Inferior parietal cortex (tissue), 1 donor: ENCODE data around the gene PLXNA4.

Experiments used
- DNase-seq: peaks from one replicate; pipeline ENCODE4 v3.0.0-alpha.2; 2016; ENCODE audit errors: extremely low spot score

Gene PLXNA4

DNA sequence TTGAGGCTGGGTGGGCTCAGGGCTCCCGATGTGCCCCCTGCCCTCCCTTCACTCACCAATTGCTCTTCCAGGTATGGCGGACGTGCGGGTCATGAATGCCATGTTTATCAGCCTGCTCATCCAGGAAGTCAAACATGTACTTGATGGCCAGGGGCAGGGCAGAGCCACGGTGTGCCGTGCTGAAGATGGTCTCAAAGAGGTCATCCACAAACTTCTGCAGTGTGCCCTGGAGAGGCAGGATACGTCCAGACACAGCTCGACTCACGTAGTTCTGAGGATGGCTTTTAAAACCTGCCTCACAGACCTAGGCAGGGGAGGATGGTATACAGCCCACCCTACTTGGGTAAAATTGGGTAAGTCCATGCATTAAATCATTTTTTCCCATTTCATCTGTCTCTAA, 431.2 kb downstream of the PLXNA4 start:
- no peak for DNase-seq

DNA sequence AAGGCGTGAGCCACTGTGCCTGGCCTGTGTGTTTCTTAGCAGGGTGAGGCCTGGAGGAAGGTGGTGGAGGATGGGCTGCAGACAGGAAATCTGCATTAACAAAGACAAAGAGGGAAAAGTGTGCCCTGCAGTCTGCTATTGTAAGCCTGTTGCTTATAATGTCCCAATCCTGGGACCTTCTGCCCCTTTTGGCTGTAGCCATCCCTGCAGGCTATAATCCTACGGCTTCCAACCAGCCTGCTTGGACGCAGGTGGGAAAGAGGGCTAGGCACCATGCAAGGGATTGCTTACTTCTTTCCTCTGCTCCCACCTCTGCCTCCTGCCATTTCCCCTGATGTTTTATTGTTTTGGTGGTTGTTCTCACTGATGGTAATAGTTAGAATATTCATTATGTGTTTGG, 434.3 kb downstream of the PLXNA4 start:
- no peak for DNase-seq

DNA sequence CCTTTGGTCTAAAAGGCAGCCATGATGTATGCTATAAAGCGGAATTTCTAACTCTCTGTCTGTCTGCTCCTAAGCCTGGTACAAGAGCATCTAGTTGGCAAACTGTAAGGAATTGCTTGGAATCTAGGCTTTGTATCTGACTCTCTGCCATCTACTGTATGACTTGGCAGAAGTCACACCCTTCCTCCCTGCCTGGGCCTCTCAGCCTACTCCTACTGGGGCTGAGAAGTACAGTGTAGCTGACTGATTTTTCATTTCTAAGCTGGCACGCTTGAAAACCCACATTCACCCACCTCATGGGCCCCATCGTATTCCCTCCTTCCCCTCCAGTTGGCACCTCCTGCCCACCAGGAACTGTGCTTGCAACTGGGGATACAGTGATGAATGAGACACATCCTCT, 435.2 kb downstream of the PLXNA4 start:
- no peak for DNase-seq

DNA sequence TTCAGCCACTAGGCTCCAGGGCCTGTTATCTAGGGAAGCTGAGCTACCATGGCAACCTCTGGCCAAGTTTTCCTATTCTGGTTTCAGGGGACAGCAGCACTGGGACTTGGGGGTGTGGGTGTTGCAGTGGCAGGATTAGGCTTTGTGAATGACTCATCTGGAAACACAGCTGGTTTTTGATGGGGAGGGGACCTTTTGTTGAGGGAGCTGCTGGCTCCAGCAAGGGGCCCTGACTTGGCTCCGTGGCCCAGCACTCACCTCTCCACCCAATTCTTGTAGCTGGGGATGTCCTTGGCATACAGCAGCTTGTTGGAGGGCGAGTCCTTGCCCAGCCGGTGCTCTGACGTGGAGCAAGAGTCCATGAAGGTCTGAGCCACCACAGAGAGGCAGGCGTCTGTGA, 435.9 kb downstream of the PLXNA4 start:
- no peak for DNase-seq

DNA sequence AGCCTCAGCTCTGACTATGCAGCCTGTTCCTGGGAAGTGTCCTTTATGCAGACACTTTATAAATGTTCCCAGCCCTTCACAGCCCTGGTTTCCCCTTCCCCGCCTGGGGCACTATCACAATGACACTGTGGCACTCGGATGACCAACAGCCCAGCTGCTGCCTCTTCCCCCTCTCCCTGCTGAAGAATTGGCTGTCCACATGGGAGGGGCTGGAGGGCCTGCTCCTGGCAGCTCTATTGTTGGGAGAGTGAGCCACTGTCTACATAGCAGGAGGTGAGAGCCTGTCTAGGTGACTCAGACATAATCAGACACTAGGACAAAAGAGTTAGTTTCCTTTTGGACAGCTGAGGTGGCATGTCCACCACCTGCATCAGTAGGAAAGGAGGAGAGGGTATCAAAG, 437.5 kb downstream of the PLXNA4 start:
- no peak for DNase-seq

DNA sequence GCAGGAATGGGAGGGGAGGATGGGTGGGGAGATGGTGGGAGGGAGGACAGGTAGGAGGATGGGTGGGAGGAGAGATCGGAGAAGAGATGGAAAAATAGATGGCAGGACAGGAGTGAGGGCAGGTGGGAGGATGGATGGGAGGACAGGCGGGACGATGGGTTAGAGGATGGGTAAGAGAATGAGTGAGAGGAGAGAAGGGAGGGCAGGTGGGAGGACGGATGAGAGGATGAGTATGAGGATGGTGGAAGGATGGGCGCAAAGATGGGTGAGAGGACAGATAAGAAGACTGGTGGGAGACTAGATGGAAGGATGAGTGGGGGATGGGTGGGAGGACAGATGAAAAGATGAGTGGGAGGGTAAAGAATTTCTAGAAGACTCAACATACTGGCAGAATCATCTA, 438.6 kb downstream of the PLXNA4 start:
- DNase-seq = no peak

DNA sequence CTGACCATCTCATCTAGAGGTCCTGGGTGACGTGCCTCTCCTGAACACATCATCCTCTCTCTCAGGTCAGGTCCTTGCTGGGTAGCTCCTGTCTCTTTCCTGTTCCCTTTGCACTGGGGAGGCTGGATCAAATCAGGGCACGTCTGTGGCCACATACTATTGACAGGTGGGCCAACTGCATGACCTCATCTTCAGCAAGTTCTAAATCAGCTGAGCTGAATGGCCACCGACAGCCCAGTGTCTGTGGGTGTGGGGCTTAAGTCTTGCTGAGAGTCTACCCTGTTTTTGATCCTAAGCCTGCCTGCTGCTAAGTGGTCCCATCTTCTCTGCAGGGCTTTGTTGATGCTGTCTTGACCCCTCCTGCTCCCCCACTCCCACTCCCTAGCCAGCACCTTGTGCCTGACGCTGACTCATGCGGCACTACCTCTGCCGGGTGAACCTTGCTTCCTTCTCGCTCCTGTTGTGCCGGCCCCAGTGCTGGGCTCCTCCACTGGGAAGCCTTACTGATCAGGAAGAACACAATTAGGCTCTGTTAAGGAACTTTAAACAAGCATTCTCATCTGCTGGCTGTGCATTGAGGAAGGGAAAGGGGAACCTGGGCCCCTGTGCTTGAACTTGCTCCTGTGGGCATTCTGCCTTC, 440.4 kb downstream of the PLXNA4 start:
- DNase-seq = no peak

DNA sequence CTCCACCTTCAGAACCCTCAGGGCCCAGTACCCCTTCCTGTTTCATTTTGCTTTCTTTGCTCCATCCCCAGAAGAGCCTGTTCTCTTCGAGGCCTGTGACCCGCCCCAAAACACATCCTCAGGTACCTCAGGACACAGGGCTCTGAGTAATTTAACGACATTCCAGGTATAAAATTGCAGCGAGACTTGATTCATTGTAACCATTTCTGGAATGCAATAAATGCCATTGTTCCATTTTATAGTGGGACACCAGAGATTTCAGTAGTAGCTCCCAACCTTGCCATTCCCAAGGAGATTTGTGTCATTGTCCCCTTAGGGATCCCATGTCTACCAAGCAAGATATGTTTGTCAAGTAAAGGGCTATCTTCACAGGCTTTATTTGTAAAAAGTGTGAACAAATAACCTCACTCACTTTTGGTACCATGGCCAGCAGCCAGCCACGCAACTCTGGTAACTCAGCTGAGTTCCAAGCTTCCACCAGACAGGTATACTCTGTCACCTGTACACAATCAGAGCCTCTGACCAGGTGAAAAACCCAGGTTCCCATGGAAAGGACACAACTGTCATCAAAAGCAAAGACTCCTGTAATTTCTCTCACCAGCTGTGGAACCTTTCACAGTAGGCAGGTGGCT, 441.3 kb downstream of the PLXNA4 start:
- DNase-seq = no peak

DNA sequence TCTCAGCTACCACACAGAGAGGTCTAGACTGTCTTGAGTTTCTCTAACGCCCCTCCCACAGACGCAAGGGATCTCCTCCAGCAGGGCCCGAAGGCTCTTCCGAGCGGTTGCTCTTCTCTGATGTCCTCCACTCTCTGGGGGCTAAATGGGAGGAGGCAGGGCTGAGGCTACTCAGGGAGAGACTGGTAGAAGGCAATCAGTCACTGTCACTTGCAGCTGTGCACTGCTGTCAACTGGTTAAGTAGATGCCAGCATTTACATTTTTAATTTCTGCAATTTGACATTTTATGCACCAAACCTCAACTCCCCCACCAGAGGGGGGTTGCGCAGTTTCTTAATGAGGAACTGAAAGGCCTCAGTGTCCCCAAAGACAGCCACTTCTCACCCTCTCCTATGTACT, 442.8 kb downstream of the PLXNA4 start:
- DNase-seq = no peak

DNA sequence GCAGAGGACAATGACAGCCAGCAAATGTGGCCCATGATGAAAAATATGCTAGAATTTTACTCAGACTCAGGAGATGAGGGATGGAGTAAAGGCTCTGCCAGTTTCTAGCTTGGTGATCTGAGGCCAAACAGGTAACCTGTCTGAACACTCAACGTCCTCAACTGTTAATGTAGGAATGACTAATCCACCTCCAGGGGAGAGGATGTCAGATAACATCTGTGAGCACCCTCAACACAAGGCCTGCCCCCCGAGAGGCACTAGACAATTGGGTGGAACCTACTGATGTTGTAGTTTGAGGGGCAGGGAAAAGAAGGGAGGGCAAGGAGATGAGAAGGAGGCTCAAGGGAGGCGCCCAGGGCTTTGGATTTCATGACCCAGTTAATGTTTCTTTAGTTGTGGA, 445.1 kb downstream of the PLXNA4 start:
- no peak for DNase-seq

DNA sequence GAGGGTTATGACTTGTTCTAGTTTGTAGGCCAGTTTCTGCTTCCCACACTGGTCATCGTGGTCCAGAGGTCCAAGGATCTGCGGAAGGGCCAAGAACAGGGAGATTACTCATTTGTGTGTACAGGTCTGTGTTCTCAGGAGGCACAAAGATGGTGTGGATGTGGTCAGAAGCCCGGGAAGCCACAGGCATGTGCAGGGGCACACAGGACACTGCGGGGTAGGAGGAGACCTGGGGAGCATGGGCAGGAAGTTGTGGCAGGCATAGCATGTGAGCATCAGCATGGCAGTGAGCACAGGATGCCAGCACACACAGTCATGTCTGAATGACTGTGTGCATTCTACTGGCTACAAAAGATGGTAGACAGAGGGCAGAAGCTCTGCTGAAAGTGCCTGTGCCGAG, 445.8 kb downstream of the PLXNA4 start:
- DNase-seq = no peak

DNA sequence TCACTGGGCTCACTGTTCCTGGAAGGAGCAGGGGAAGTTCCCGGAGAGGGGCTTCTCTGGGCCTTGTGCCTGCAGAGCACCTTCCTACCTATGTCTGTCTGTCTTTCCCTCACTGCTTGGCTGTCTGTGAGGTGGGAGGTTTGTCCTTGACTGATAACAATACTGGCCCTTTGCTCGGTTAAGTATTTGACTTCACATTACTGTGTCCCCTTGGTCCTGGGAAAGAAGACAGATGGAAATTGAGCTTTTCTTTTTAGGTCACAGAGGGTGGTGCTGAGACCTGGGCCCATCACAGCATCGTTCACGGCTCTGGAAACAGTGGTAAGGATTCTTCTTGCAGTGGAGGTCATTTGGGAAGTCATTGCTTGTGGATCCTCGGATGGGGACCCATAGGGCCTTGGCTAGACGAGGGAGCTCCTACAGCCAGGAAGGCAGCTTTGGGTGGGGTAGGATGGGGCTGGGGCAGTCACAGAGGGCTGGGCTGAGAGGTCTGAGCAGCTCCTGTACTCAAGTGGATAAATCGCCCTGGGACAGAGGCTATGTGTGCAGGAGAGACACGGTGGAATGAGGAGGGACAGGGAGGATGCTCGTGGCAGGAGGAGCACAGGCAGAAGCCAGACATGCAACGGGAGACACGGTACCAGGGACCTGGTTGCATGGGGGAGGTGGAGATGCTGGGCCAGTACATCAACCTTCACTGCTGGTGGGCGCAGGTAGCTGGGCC, 450.2 kb downstream of the PLXNA4 start:
- no peak for DNase-seq

DNA sequence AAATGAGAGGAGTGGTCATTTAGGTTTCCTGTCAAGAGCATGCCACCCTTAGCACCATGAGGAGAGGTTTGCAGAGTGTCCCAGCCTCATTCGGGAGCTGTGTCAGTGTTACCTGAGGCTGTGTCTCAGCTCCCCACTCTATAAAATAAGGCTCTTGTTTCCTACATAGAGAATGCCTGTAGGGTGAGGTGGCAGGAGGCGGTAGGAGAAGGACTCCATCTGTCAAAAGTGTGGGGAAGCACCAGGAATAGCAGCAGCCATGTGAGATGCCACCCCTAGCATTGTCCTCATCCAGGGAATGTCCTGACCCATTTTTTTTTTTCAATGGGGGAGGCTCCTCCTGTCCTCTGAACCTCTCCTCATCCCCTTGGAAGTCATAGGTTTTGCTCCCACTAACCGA, 451.2 kb downstream of the PLXNA4 start:
- no peak for DNase-seq

DNA sequence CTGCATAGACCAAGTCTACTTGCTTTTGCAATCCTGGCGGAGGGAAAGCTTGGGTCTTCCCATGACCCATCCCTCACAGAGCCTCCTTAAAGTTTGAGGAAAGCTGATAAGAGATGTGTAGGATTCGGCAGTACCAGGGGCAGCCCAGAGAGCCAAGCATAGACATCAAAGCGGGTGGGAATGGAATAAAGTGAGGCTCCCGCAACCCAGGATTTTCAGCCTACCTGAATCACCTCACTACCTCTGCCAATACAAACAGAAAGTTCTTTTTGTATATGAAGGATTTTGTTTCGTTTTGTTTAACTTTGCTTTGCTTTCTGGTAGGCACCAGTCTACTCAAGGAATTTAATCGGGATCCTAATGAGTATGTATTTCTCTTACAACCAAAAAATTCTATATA, 451.7 kb downstream of the PLXNA4 start:
- DNase-seq = no peak

DNA sequence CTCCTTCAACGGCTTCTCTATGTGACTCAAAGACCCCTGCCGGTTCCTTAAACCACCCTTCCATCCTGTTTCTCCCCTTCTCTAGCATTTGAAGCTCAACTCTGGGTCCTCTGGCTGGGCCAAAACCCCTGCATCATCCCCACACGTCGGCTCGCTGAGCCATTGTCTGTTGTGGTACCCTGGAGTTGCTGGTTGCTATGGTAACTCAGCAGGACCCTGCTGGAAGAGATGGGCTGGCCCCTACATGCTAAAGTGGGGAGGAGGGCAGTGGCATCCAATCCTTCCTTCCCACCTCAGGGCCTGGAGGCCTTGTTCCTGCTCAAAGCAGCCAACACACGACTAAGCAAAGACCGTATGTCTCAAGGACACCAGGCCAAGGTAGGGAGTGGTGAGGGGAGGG, 452.5 kb downstream of the PLXNA4 start:
- DNase-seq = no peak

DNA sequence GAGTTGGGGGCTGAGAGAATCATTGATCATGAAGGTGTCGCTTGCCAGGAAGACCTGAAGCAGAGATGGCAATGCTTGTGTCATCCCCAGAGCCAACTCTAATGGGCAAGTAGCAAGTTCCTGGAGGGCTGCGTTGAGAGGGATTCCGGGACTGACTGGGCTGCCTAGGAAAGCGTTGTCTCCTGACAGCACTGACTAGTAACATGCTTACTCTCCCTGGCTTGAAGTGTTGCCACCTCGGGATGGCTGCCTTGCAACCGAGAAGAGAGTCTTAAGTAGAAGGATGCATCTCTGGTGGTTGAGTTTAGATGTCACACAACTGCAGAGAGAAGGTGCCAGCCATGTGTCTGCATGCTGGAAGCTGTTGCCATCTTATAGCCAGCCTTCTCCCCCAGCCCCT, 453.4 kb downstream of the PLXNA4 start:
- DNase-seq = no peak

DNA sequence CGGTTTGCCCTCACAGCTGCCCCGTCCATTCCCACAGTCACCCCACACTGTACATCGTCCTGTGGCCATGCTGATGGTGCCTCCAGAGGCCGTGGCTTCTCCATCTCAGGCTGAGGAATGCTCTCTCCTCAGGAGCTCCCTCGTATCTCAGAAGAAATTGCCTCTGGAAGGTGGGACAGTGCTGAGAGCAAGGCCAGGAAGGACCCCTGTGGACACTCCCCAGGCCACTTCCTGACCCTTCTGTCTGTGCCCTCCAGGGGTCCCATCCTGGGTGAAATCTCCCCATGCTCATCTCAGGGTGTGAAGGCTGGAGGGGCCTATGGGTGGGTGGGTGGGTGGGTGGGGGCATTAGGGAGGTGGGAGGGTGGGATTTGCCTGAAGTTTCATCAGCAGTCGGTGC, 454.3 kb downstream of the PLXNA4 start:
- DNase-seq = no peak

DNA sequence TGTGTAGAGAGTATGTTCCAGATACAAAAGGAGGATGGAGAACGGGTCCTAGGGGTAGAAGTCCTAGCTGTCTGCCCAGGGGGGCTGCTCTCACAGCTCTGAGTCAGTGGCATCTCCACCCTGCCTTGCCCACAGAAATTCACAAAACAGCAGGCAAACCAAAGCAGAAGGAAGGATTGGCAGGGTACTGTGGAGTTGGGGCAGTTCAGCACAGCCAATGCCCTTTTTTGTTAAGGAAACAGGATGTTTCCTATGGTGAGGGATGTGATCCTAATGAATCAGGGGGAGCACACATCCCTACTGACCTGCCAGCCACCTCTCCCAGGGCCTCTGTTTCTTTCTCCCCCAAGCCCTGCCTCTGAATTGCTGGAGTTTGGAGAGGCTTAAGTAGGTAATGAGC, 457.6 kb downstream of the PLXNA4 start:
- DNase-seq = no peak

DNA sequence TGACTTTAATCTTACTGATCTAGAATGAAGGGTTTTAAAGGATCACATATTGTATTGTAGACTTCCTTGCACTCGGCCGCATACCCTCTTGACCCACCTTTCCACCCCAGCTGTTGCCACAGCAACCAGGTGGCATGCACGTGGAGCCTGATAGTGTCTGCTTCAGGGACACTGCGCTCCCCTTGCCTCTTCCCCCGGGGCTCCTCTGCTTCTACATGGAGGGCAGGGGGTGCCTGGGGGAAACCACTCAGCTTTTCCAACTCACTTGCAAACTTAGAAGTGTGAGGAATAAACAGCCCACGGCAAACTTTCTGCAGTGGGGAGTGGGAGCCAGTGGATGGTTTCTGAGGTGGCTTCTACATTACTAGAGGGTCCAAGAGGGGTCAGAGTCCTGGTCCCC, 458.6 kb downstream of the PLXNA4 start:
- DNase-seq = no peak

DNA sequence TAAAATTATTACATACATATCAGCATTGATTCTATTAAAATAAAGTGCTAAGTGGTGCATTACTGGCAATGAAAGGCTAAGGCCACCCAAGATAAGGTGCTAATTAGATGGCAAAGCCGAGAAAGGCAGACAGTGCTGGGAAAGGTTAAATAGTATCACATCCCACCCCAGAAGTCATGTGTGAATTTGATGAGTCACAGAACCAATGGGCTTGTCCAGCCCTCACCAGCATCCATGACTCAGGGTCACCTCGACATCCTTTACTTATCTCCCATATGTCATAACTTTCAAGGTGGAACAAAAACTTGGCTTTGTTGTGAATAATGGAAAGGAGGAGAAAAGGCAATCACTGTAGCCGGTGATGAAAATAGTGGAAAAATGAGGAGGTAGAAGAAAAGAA, 459.1 kb downstream of the PLXNA4 start:
- DNase-seq = no peak

DNA sequence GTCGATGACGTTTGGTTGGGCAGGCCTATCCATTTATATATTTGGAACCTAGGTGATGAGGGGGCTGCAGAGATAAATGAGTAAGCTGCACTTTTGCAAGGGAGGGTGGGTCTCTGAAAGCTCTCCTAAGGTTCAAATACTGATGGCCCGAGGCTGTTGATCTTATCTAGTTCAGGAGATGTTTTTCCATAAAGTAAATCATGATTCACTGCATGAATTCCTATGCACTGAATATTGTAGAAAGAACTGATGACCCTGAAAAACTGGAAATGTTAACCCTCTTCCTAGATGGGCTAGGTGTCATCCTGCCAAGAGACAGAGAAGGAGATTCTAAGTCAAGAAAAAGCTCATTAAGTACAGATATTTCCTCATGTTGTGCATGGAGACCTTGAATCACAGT, 459.9 kb downstream of the PLXNA4 start:
- no peak for DNase-seq

DNA sequence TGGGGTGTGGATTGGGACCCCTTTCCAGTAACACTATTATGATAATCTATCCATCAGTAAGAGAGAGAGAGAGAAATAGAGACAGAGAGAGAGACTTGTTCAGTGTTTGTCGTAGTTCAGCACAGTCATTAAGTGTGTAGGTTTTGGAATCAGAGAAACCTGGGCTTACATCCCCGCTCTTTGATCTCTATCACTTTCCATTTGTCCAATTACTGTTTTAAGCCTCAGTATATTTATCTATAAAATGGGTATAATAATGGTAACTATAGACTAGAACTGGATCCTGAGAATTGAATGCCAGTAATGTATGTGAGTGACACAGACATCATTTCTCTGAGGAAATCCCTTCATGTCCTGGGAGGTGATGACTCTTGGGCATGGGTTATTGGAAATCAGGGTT, 460.5 kb downstream of the PLXNA4 start:
- no peak for DNase-seq

DNA sequence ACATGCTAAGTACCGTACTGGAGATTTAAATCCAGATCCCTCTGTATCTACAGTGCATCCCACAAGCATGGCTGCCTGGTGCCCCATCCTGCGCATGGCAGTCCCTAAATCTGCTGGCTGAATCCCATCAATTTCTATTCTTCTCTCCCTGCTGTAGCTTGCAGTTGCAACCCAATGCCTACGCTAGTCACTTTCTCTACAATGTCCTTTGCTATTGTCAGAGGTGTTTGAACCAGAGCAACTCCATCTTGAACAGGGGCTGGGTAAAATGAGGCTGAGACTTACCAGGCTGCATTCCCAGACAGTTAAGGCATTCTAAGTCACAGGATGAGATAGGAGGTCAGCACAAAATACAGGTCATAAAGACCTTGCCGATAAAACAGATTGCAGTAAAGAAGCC, 461.2 kb downstream of the PLXNA4 start:
- no peak for DNase-seq
